NOMO-1 treated with dmso at 0.1 percent for 144 hours (cell line): ENCODE results near the gene ANTXR2.
"Not testable (repeated sequence)": the region's sequence is repeated elsewhere in the genome, so short reads cannot be mapped to it uniquely, and the experiment has no call there.

Experiments
- DNase-seq: peaks from one replicate; lab custom pipeline; 2025; ENCODE audit not compliant: unreplicated experiment; lab: John Stamatoyannopoulos, UW

Gene ANTXR2

GRCh38 chr4:80026100-80026499 lies 46.9 kb downstream of the ANTXR2 start:
- no peak for DNase-seq

- DNase-seq: no peak
Measured at GRCh38 chr4:80024335-80024734, 48.7 kb downstream of the ANTXR2 start.

DNA sequence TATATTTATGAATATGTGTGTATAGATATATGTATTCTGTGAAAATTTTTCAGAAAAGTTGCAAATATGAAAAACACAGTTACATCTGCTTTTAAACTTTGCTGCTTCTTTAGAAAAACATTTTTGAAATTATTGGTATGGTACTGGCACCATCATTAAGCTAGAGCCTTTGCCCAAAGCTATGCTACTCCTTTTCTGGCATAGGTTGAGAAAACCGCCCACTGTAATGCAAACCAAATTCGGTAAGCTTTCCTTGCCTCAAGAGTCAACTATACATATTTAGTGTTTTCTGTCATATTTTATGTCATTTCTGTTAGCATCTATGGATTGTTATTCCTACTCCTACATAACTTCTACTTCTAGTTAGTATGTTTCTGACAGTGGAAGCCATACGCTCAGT lies 50.7 kb downstream of the ANTXR2 start:
- DNase-seq: no peak

DNA sequence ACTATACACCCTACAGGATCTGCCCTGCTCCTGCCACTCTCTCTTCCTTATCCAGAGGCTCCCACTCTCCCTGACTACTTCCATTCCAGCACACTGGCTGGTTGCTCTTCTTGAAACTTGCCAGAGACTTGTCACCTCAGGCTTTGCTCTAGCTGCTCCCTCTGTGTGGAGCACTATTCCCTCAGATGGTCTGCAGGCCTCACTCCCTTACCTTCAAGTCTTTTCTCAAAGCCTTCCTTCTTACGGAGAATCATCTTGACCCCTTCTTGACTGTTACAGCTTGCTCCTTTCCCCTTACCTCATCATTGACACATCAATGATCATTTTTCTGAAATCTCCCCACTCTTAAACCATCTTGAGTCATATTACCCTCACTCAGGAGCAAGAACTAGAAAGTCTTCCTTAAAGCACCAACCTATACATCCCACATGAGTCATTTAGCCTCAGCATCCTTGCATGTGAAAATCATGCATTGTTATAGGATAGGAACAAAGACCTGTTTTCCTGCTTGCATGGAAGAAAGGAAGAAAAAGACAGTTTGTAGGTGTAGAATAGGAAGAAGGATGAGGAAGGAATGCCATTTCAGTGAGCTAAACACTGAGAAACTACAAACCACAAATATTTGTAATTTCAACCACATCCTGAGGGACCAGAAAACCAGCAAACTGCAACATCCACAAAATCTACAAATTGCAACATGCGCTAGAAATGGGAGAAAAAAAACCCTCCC lies 55.7 kb downstream of the ANTXR2 start:
- DNase-seq: peak; percentile 48

- DNase-seq: no peak
Measured at GRCh38 chr4:80016506-80016905, 56.5 kb downstream of the ANTXR2 start.

DNA sequence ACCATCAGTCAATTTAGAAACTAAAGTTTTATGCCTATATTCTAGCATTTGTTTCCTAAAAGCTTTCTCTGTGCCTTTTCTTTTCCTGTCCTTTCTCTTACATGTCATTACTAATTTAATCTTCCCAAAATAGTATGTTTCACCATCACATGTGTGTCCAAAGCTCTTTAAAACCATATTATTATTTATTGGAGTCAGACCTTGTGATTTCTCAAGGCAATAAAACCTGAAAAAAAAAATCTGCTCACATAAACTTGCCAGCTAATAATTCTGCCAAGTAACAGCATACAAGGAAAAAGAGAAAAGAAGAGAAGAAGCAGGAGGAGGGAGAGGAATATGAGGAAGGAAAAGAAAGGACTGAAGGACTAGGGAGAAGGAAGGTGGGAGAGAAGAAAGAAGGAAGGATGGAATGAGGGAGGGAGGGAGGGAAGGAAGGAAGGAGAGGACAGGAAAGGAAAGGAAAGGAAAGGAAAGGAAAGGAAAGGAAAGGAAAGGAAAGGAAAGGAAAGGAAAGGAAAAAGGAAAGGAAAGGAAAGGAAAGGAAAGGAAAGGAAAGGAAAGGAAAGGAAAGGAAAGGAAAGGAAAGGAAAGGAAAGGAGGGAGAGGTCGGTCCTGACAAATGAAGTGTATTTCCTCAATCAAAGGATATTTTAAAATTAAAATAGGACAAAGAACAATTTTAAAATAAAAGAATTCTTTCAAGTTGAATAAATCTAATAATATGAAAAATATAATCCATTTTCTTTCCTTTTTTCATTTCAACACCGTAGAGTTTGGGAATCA lies 57.4 kb downstream of the ANTXR2 start:
- DNase-seq: no peak

DNA sequence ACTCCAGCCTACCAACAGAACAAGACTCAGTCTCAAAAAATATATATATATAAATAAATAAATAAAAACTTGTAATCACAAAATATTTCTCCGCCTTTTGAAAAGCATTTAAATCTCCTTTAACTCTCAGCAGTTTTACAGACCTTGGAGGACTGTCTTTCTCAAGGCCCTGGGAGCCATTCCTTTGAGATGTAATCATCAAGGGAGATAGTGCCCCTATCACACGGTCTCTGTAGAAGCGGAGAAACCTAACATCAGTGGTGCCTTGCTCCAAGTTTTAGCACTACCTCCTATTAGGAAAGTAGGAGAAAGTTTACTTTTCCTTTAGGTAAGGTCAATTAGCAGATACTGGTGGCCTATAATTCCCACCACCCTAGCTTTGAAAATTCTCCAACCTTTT lies 58.5 kb downstream of the ANTXR2 start:
- DNase-seq: no peak

DNA sequence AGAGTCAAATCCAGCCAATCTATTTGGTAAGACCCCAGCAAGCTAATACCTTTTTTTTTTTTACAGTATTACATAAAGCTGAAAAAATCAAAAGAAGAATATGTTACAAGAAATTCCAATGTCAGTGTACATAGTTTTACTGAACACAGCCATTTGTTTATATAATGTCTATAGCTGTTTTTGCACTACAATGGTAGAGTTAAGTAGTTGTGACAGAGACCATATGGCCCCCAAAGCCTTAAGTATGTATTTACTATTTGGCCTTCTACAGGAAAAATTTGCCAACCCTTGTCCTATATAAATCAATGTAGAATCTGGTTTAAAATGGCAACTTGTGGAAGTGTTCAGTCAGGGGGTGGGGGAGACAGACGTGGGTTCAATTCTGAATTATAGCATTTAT lies 60.7 kb downstream of the ANTXR2 start:
- no peak for DNase-seq

GRCh38 chr4:80011636-80012236 lies 61.3 kb downstream of the ANTXR2 start:
- DNase-seq: no peak

GRCh38 chr4:80010316-80010715 lies 62.7 kb downstream of the ANTXR2 start:
- DNase-seq: no peak

DNA sequence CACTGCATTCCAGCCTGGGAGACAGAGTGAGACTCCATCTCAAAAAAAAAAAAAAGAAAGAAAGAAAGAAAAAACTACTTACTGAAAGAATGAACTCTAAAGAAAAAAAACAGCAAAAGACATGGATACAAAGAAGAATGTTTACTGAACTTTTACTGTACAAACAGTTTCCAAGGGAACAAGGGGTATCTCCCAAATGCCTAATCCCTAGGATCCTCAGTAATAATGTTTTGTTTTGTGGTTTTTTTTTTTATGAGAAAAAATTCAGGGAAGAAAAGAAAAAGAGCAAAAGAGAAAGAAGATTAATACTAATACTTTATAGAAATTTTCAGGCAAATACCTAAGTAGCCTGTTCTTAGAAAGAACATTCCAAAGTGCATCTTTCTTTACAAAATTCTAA lies 63.2 kb downstream of the ANTXR2 start:
- no peak for DNase-seq

DNA sequence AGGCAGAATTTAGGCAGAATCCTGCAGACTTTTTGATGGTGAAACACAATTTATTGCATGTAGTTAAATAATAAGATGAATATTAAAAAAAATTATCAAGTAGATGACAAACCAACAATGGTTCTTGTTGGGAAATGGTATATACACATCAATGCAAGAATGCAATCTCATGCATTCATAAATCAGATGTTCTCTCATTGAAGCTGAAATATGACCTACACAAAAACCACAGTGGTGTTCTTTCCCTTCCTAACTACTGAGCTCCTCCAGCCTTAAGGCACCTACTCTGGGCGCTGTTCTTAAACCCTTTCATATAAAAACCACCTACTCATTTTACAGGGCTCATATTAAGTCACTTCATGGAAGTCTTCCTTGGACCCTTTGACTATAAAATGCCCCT lies 64.1 kb downstream of the ANTXR2 start:
- no peak for DNase-seq

DNA sequence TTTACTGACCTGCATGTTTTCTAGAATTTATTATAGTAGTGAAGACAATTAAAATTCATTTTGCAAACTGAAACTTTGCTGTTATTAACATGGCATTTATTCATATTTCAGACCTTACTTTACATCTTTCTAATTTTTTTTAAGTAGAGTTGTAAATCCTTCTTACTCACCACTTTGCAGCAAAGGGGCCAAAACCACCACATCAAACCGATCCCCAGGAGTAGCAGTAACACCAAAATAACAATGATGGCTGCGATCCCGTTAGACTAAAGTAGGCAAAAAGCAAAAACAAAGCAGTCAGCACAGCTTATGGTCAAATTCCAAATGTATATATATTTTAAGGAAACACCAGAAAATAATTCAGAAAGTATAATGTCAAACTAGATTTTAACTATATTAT lies 64.7 kb downstream of the ANTXR2 start:
- no peak for DNase-seq

- DNase-seq: no peak
Measured at GRCh38 chr4:80007745-80008149, 65.3 kb downstream of the ANTXR2 start.

DNA sequence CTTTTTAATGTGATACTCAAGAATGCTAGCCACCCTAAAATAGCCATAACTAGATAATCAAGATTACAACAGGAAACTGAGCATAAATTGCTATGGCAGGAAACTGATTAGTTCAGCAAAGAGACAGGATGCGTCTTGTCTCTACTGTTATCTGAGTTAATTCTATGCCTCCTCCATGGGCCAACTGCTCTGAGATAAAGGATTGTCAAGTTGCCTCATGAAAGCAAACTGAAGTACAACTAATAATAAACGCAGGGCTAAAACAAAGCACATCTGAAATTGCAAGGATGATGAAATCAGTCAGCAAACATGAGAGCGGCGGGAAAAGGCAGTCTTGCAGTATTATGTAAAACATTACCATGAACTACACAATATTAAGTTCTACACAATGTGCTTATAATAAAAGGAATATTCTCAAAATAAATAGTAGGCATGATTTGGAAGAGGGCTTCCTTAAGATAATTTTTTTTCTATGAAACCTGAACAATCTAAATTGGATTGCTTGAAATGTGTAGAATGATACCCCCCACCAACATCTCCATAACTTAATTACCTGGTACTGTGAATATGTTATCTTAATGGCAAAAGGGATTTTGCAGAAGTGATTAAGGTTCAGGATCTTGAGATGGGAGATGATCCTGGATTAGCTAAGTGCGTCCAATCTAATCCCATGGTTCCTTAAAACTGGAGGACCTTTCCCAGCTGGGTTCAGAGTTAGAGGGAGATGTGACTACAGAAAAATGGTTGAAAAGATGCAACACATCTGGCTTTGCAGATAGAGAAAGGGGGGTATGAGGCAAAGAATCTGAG lies 65.9 kb downstream of the ANTXR2 start:
- peak; percentile 34 for DNase-seq

DNA sequence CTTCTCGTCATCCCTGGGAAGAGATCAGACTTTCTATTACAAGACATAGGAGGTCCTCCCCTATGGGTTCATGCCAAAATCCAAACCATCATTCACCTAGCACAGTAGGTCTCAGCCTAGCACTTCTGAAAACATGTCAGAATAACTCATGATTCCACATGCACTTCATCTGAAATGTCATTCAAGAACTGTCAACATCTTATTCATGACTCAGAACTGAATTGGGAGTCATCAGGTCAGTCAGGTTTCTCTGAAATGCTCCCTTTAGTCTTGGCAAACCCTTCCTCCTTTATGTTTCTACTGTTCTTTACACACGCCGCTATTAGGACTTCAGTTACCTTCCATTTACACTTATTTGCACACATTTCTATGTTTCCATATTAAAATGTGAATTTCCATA lies 67.2 kb downstream of the ANTXR2 start:
- no peak for DNase-seq

- DNase-seq: no peak
Measured at GRCh38 chr4:80004319-80004718, 68.7 kb downstream of the ANTXR2 start.

- DNase-seq: not testable (repeated sequence)
Measured at GRCh38 chr4:80002559-80002958, 70.5 kb downstream of the ANTXR2 start.

DNA sequence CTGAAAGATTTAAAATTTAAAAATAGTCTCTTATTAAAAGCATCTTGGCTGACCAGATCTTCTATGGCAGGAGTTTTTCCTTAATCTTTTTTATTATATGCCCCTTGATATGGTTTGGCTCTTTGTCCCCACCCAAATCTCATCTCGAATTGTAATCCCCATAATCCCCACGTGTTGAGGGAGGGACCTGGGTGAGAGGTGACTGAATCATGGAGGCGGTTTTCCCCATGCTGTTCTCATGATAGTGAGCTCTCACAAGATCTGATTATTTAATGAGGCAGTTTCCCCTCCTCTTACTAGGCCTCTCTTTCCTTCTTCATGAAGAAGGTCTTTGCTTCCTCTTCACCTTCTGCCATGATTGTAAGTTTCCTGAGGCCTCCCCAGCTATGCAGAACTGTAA lies 74.0 kb downstream of the ANTXR2 start:
- DNase-seq: not testable (repeated sequence)

GRCh38 chr4:79998201-79998600 lies 74.8 kb downstream of the ANTXR2 start:
- DNase-seq: no peak

DNA sequence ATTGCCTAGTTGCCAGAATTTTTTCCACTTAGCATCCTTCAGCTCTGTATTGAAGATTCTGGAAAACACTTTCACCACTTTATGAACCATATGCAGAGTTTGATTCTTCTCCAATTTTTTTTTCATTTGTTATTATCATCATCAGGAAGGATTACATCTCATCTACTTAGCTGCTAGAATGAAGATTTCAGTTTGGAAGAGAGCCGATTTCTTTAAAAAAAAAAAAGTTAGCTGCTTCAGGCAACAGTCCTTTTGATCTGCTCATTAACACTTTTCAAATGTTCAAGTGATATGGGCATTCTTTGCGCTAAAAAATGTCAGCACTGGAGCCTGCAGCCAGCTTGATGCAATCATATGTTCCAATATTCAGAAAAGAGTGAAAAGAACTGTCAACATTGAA lies 76.2 kb downstream of the ANTXR2 start:
- DNase-seq: no peak
